K562 (cell line): Measurements from ENCODE around the gene FAM227A. TPM values are rescaled to one million over a fixed set of nuclear protein-coding genes. Genes with fewer than 3 reads are reported as not detected.

Experiments
- ATAC-seq: fragments of 200-7000 bp; cut with Tn5 transposase; 3 replicates; pipeline ENCODE4 v1.9.1; 2020; ENCODE audit warnings: moderate library complexity
- BruUV-seq: library from RNA; stranded (reverse); fragments of 400-500 nt; replicated peaks from 2 replicates; lab custom pipeline; 2021; lab: Mats Ljungman, UMichigan
- CTCF ChIA-PET: fragments of 300-600 bp; formaldehyde crosslinking; extraction: SDS; loops from one replicate; lab custom pipeline; 2021; ENCODE audit warnings: low intra/inter-chr PET ratio; lab: Yijun Ruan, JAX
- POLR2A ChIA-PET: fragments of 300-600, 350-650 bp; sonication (Branson Sonifier 250); formaldehyde crosslinking; extraction: SDS; loops from one replicate; lab custom pipeline; 2021; ENCODE audit warnings: antibody characterized with exemption, inconsistent platforms; lab: Yijun Ruan, JAX
- DNase-seq, 4 experiments: peaks; one replicate each; pipeline versions ENCODE4 v3.0.0 to v3.0.0-alpha.2; 2011 to 2018; ENCODE audit warnings: low spot score in 3 of 4, mixed read lengths in 3 of 4; ENCODE audit errors: extremely low read depth in 1 of 4
- FAIRE-seq: peaks from 2 replicates; lab custom pipeline; 2011; peaks lifted over from hg19 to GRCh38; lab: Jason Lieb, UNC
- H2AFZ ChIP-seq: 2 replicates; pipeline ENCODE4 v1.6.0; 2011; ENCODE audit warnings: low read depth, low read length, control low read depth, inconsistent platforms
- H3K27ac ChIP-seq: fragments of 200-600 bp; 3 replicates; pipeline ENCODE4 v1.8.0; 2011; ENCODE audit warnings: low read depth, mild to moderate bottlenecking, control low read depth, inconsistent platforms, low read length, moderate library complexity, mixed read lengths; ENCODE audit errors: extremely low read depth
- H3K27me3 ChIP-seq, 2 experiments: fragments of 300-600 bp in 1 of 2; 2 replicates in 1 of 2; 3 replicates in 1 of 2; pipeline versions ENCODE4 v1.6.0 to v1.8.0; 2011; ENCODE audit warnings: inconsistent platforms in 2 of 2, low read length in 2 of 2, mild to moderate bottlenecking in 1 of 2, mixed read lengths in 1 of 2, moderate library complexity in 1 of 2; ENCODE audit not compliant: control insufficient read depth in 2 of 2, insufficient read depth in 2 of 2
- H3K36me3 ChIP-seq: fragments of 300-600 bp; 3 replicates; pipeline ENCODE4 v1.8.0; 2011; ENCODE audit warnings: mild to moderate bottlenecking, low read length, inconsistent platforms; ENCODE audit not compliant: control insufficient read depth, insufficient read depth
- H3K4me1 ChIP-seq, 2 experiments: fragments of 200-600 bp in 1 of 2; replicated peaks in 1 of 2; 2 replicates in 1 of 2; 3 replicates in 1 of 2; pipeline versions ENCODE4 v1.5.1 to v1.8.0; 2011; ENCODE audit warnings: inconsistent platforms in 2 of 2, low read length in 2 of 2, mild to moderate bottlenecking in 1 of 2, mixed read lengths in 1 of 2, moderate library complexity in 1 of 2; ENCODE audit not compliant: control insufficient read depth in 2 of 2, insufficient read depth in 2 of 2
- H3K4me2 ChIP-seq: 2 replicates; pipeline ENCODE4 v1.6.1; 2011; ENCODE audit warnings: low read length, control low read depth, inconsistent platforms, mixed read lengths; ENCODE audit not compliant: insufficient read depth
- H3K4me3 ChIP-seq: fragments of 200-600 bp; sonication (generic), shearing (Covaris generic); 2 replicates; pipeline ENCODE4 v1.5.1; 2016; ENCODE audit warnings: control low read depth, inconsistent platforms
- H3K79me2 ChIP-seq: fragments of 200-600 bp; 3 replicates; pipeline ENCODE4 v1.8.0; 2011; ENCODE audit warnings: low read length, inconsistent platforms; ENCODE audit not compliant: control insufficient read depth, insufficient read depth
- H3K9ac ChIP-seq, 2 experiments: 2 replicates each; pipeline versions ENCODE4 v1.6.0 to v1.6.1; 2011; ENCODE audit warnings: low read depth in 2 of 2, low read length in 2 of 2, control low read depth in 1 of 2, inconsistent platforms in 1 of 2, mild to moderate bottlenecking in 1 of 2, mixed read lengths in 1 of 2; ENCODE audit not compliant: insufficient read depth in 1 of 2
- H3K9me1 ChIP-seq: one replicate; pipeline ENCODE4 v1.6.0; 2011; ENCODE audit warnings: inconsistent platforms, mild to moderate bottlenecking, low read length, moderate library complexity; ENCODE audit not compliant: control insufficient read depth, insufficient read depth
- H3K9me3 ChIP-seq: replicated peaks from 2 replicates; pipeline ENCODE4 v1.5.1; 2011; ENCODE audit warnings: low read depth, low read length, inconsistent platforms; ENCODE audit not compliant: control insufficient read depth, insufficient read depth
- H4K20me1 ChIP-seq: replicated peaks from 2 replicates; pipeline ENCODE4 v1.6.1; 2011; ENCODE audit warnings: low read length, inconsistent platforms, mixed read lengths; ENCODE audit not compliant: control insufficient read depth, insufficient read depth
- BMI1 ChIP-seq: fragments of 150-350 bp; IDR thresholded peaks from 2 replicates; pipeline ENCODE4 v1.6.1; 2014; ENCODE audit warnings: low read length
- BRD4 ChIP-seq: fragments of 200-600 bp; sonication (generic); IDR thresholded peaks from 2 replicates; pipeline ENCODE4 v1.6.1; 2017; ENCODE audit warnings: inconsistent platforms
- FOXA1 ChIP-seq: fragments of 450-650 bp; IDR thresholded peaks from 2 replicates; pipeline ENCODE4 v1.6.1; 2016; ENCODE audit warnings: mild to moderate bottlenecking, borderline replicate concordance
- MYC ChIP-seq, 2 experiments: fragments of 250-450 bp in 1 of 2; sonication (Bioruptor Pico) in 1 of 2; IDR thresholded peaks; 2 replicates each; pipeline versions ENCODE4 v1.5.1 to v1.6.1; 2012 to 2021; ENCODE audit warnings: low read depth in 2 of 2, borderline replicate concordance in 1 of 2, improper control_type of control experiment in 1 of 2, low read length in 1 of 2, mild to moderate bottlenecking in 1 of 2, moderate library complexity in 1 of 2
- NUFIP1 ChIP-seq: fragments of 450-650 bp; IDR thresholded peaks from 2 replicates; pipeline ENCODE4 v1.6.1; 2018; ENCODE audit not compliant: partially characterized antibody
- OTX1 ChIP-seq: fragments of 450-650 bp; formaldehyde crosslinking; IDR thresholded peaks from 2 replicates; pipeline ENCODE4 v1.4.0; 2022; ENCODE audit warnings: mild to moderate bottlenecking
- RBM34 ChIP-seq: fragments of 200-400 bp; formaldehyde crosslinking; IDR thresholded peaks from 2 replicates; pipeline ENCODE4 v1.6.1; 2018; ENCODE audit warnings: low read length, borderline replicate concordance; ENCODE audit not compliant: insufficient read depth
- SRSF1 ChIP-seq: fragments of 200-400 bp; formaldehyde crosslinking; IDR thresholded peaks from 2 replicates; pipeline ENCODE4 v1.6.1; 2017; ENCODE audit warnings: mild to moderate bottlenecking, low read depth, low read length, moderate library complexity
- U2AF1 ChIP-seq: fragments of 200-400 bp; formaldehyde crosslinking; optimal IDR thresholded peaks from 2 replicates; pipeline ENCODE3; 2017; ENCODE audit warnings: mild to moderate bottlenecking, low read depth, low read length, moderate library complexity
- WGBS: fragments of 100-300 bp; shearing (Covaris generic); methylation state at CpG from one replicate; pipeline ENCODE4 v1.1.6; 2016; ENCODE audit warnings: low coverage, mixed read lengths; ENCODE audit not compliant: insufficient coverage; ENCODE audit errors: missing lambda C conversion rate; 5-methylcytosine and 5-hydroxymethylcytosine counted together
- in situ Hi-C: fragments of 300-500 bp; cut with MboI; formaldehyde crosslinking; loops from 4 replicates; pipeline ENCODE4 v1.15.0; 2018; ENCODE audit warnings: inconsistent platforms, mixed read lengths
- intact Hi-C: fragments of 100-400 bp; cut with micrococcal nuclease; formaldehyde crosslinking; loops from 2 replicates; pipeline ENCODE4 v1.14.2; 2022
- polyA plus RNA-seq, 8 experiments: library from polyadenylated mRNA; depleted of rRNA in 4 of 8; stranded (reverse) in 5 of 8; unstranded in 3 of 8; fragments of >200 nt; fragmentation: Nextera tagmentation in 2 of 8; fragmentation: Illumina TruSeq in 1 of 8; extraction: Ambion mirVana in 2 of 8; extraction: Trizol in 1 of 8; gene quantifications; 2 replicates each; pipeline versions ENCODE4 v1.2.1 to v1.2.3, GENCODE V29; 2011 to 2014; ENCODE audit warnings: inconsistent platforms in 1 of 8, missing spikeins in 1 of 8
- total RNA-seq, 7 experiments: library from RNA; depleted of rRNA in 6 of 7; stranded (reverse); fragments of >200 nt in 6 of 7; fragmentation: Illumina TruSeq in 2 of 7; extraction: Trizol in 2 of 7; gene quantifications; 2 replicates each; pipeline versions ENCODE4 v1.2.1 to v1.2.3, GENCODE V29; 2011 to 2021; ENCODE audit warnings: low replicate concordance in 1 of 7
- TF ChIP-seq, protein P1 (sequence below): fragments of 200-400 bp; formaldehyde crosslinking; IDR thresholded peaks from 2 replicates; pipeline ENCODE4 v1.6.1; 2017; ENCODE audit warnings: mild to moderate bottlenecking, low read depth, low read length, moderate library complexity
- TF ChIP-seq, protein P2 (sequence below): fragments of 150-350 bp; IDR thresholded peaks from 2 replicates; pipeline ENCODE4 v1.6.1; 2014; ENCODE audit warnings: low read depth, mild to moderate bottlenecking, low read length, borderline replicate concordance

FAM227A gene
- total and polyA plus RNA-seq, 9 of the 15 experiments (the other 6 are each of a cell fraction or from before 2014, with no cell fraction given), result 0.10 to 2.2 (median 0.83) TPM

DNA sequence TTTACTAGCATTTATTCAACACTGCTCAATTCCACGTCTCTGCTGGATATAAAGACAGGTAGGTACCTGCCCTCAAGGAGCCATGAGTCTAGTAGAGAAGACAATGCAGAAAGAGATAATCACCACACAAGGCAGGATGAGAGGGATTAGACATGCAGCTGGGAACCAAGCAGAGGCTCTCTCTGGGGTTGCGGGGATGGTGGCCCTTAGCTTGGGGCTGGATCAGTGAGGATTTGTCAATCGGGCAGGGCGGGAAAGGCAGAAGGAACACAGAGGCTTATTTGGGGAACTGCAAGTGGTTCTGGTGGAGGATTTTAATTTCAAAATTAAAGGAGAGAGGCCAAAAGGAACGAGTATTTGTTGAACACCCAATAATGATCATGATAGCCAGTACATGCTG lies 77.7 kb downstream of the FAM227A start:
- Histone ChIP-seq H4K20me1 (no peaks in the 10 kb centered on the region), H3K9me1 (no peaks in the 10 kb centered on the region), H3K27me3 (no peaks in the 10 kb centered on the region), H3K9ac (no peak overlapping the region), H3K36me3 (no peaks in the 10 kb centered on the region), H2AFZ (no peak overlapping the region), H3K9me3 (no peaks in the 10 kb centered on the region), H3K27ac (no peak overlapping the region), H3K4me1 (no peaks in the 10 kb centered on the region; a peak in 1 of 5 replicates), H3K4me3 (no peak overlapping the region)
- CTCF ChIA-PET, result no interaction called here
- no peak for FAIRE-seq
- intact Hi-C loops, result loop anchor here (10.0 kb wide), 1 partner anchor 474 kb away; no protein-coding TSS in a partner anchor
- TF ChIP-seq, protein P1, sequence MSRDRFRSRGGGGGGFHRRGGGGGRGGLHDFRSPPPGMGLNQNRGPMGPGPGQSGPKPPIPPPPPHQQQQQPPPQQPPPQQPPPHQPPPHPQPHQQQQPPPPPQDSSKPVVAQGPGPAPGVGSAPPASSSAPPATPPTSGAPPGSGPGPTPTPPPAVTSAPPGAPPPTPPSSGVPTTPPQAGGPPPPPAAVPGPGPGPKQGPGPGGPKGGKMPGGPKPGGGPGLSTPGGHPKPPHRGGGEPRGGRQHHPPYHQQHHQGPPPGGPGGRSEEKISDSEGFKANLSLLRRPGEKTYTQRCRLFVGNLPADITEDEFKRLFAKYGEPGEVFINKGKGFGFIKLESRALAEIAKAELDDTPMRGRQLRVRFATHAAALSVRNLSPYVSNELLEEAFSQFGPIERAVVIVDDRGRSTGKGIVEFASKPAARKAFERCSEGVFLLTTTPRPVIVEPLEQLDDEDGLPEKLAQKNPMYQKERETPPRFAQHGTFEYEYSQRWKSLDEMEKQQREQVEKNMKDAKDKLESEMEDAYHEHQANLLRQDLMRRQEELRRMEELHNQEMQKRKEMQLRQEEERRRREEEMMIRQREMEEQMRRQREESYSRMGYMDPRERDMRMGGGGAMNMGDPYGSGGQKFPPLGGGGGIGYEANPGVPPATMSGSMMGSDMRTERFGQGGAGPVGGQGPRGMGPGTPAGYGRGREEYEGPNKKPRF, result no peak
- no peak for TF ChIP-seq FOXA1
- TF ChIP-seq MYC (IDR thresholded peaks at IDR 0.05; ENCODE audit: low read depth, low read length), result no peak
- TF ChIP-seq MYC (CRISPR knock-in tag; IDR thresholded peaks at IDR 0.05; ENCODE audit: borderline replicate concordance, low read depth), result no peak
- no peak for TF ChIP-seq OTX1 (CRISPR knock-in tag)
- no peak for TF ChIP-seq NUFIP1
- TF ChIP-seq SRSF1, result no peak
- TF ChIP-seq, protein P2, sequence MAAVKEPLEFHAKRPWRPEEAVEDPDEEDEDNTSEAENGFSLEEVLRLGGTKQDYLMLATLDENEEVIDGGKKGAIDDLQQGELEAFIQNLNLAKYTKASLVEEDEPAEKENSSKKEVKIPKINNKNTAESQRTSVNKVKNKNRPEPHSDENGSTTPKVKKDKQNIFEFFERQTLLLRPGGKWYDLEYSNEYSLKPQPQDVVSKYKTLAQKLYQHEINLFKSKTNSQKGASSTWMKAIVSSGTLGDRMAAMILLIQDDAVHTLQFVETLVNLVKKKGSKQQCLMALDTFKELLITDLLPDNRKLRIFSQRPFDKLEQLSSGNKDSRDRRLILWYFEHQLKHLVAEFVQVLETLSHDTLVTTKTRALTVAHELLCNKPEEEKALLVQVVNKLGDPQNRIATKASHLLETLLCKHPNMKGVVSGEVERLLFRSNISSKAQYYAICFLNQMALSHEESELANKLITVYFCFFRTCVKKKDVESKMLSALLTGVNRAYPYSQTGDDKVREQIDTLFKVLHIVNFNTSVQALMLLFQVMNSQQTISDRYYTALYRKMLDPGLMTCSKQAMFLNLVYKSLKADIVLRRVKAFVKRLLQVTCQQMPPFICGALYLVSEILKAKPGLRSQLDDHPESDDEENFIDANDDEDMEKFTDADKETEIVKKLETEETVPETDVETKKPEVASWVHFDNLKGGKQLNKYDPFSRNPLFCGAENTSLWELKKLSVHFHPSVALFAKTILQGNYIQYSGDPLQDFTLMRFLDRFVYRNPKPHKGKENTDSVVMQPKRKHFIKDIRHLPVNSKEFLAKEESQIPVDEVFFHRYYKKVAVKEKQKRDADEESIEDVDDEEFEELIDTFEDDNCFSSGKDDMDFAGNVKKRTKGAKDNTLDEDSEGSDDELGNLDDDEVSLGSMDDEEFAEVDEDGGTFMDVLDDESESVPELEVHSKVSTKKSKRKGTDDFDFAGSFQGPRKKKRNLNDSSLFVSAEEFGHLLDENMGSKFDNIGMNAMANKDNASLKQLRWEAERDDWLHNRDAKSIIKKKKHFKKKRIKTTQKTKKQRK, result no peak
- no peak for TF ChIP-seq RBM34
- TF ChIP-seq BMI1, result no peak
- no peak for TF ChIP-seq U2AF1
- TF ChIP-seq BRD4, result no peak
- TF ChIP-seq, all 486 proteins: peak for 0
- POLR2A ChIA-PET, result interaction anchor here (0.6 kb wide), 1 partner anchor 171 kb away, joined by 3 read pairs; no protein-coding TSS in a partner anchor
- no TSS peak for BruUV-seq
- in situ Hi-C loops, result loop anchor here (10.0 to 25.0 kb wide), 2 partner anchors 474 to 516 kb away; partner anchors contain the start of gene PICK1
- Histone ChIP-seq H3K4me2 (no peak overlapping the region), H3K79me2 (no peaks in the 10 kb centered on the region)
- 56% methylated on average over 3 of the region's 5 CpGs for WGBS
- ATAC-seq, result no peak
- no peak for DNase-seq
